ENCODE data around the gene AKAP1. TPM values are rescaled to one million over a fixed set of nuclear protein-coding genes. Genes with fewer than 3 reads are reported as not detected.

AKAP1 gene
- total and polyA plus RNA-seq, 4 donors, result 31.3 to 58.5 (median 39.8) TPM

- TF ChIP-seq HNF4A (conservative IDR thresholded peaks at IDR 0.05), result no peak
- no peak for TF ChIP-seq REST (IDR thresholded peaks at IDR 0.05)
- TF ChIP-seq CTCF (IDR thresholded peaks at IDR 0.05; ENCODE audit: low read depth, low read length, missing input control), result no peak
- TF ChIP-seq TAF1 (conservative IDR thresholded peaks at IDR 0.05), result no peak
- TF ChIP-seq RXRA (IDR thresholded peaks at IDR 0.05), result no peak
- TF ChIP-seq YY1 (IDR thresholded peaks at IDR 0.05), result no peak
- TF ChIP-seq GABPA (IDR thresholded peaks at IDR 0.05 in 1 of 2, conservative IDR thresholded peaks at IDR 0.05 in 1 of 2), result no peak
- TF ChIP-seq HNF4G (IDR thresholded peaks at IDR 0.05), result no peak
- no peak for TF ChIP-seq RAD21 (IDR thresholded peaks at IDR 0.05)
- TF ChIP-seq JUND (IDR thresholded peaks at IDR 0.05), result no peak
- TF ChIP-seq SP1 (IDR thresholded peaks at IDR 0.05), result no peak
- TF ChIP-seq NR2F2 (IDR thresholded peaks at IDR 0.05), result no peak
- no peak for TF ChIP-seq EGR1 (IDR thresholded peaks at IDR 0.05; ENCODE audit: low read depth in 2 of 2)
- no peak for TF ChIP-seq FOXA2 (IDR thresholded peaks at IDR 0.05)
- TF ChIP-seq FOXA1 (IDR thresholded peaks at IDR 0.05), result no peak
- no peak for TF ChIP-seq ATF3 (IDR thresholded peaks at IDR 0.05)
- H3K4me3 ChIP-seq (ENCODE audit: low read depth in 1 of 3, low read length in 3 of 3), result no peak overlapping the region
- no peak overlapping the region for H3K27ac ChIP-seq (ENCODE audit: low read depth in 1 of 2, low read length in 2 of 2)
- no peaks in the 10 kb centered on the region for H3K9me3 ChIP-seq (ENCODE audit: control insufficient read depth in 4 of 4, low read length in 3 of 4)
- H3K36me3 ChIP-seq (ENCODE audit: control insufficient read depth in 4 of 4, insufficient read depth in 3 of 4, low read depth in 1 of 4, low read length in 3 of 4), result no peaks in the 10 kb centered on the region
- peaks cover 24 to 77% (median 65%) of the 10 kb centered on the region in 4 donors for H3K4me1 ChIP-seq (ENCODE audit: control insufficient read depth in 4 of 4, insufficient read depth in 4 of 4, low read length in 3 of 4)
- H3K27me3 ChIP-seq (ENCODE audit: control insufficient read depth in 4 of 4, insufficient read depth in 4 of 4, low read length in 3 of 4), result no peaks in the 10 kb centered on the region
- WGBS, result 93% methylated on average over 1 of the region's 1 CpG
- no peak for DNase-seq (ENCODE audit: low spot score)
- H3K9ac ChIP-seq (ENCODE audit: low read depth in 1 of 2, low read length in 2 of 2), result no peak overlapping the region
Observed at GRCh38 chr17:57088298-57088697, 3.3 kb downstream of the AKAP1 start.

- H3K9me3 ChIP-seq (ENCODE audit: control insufficient read depth in 4 of 4, low read length in 3 of 4), result no peaks in the 10 kb centered on the region
- no peak overlapping the region for H3K4me3 ChIP-seq (ENCODE audit: low read depth in 1 of 3, low read length in 3 of 3)
- no peaks in the 10 kb centered on the region for H3K36me3 ChIP-seq (ENCODE audit: control insufficient read depth in 4 of 4, insufficient read depth in 3 of 4, low read depth in 1 of 4, low read length in 3 of 4)
- H3K9ac ChIP-seq (ENCODE audit: low read depth in 1 of 2, low read length in 2 of 2), result no peak overlapping the region
- peaks cover 24 to 75% (median 62%) of the 10 kb centered on the region in 4 donors for H3K4me1 ChIP-seq (ENCODE audit: control insufficient read depth in 4 of 4, insufficient read depth in 4 of 4, low read length in 3 of 4)
- WGBS, result 72% methylated on average over 6 of the region's 6 CpGs
- no peak overlapping the region for H3K27ac ChIP-seq (ENCODE audit: low read depth in 1 of 2, low read length in 2 of 2)
- H3K27me3 ChIP-seq (ENCODE audit: control insufficient read depth in 4 of 4, insufficient read depth in 4 of 4, low read length in 3 of 4), result no peaks in the 10 kb centered on the region
- DNase-seq (ENCODE audit: low spot score), result no peak
- TF ChIP-seq ZBTB33 (IDR thresholded peaks at IDR 0.05) (no peak), RAD21 (IDR thresholded peaks at IDR 0.05) (no peak), REST (IDR thresholded peaks at IDR 0.05) (no peak), RXRA (IDR thresholded peaks at IDR 0.05) (no peak), FOXA2 (IDR thresholded peaks at IDR 0.05) (no peak), YY1 (IDR thresholded peaks at IDR 0.05) (no peak), EGR1 (IDR thresholded peaks at IDR 0.05; ENCODE audit: low read depth in 2 of 2) (no peak), JUND (IDR thresholded peaks at IDR 0.05) (no peak), HNF4G (IDR thresholded peaks at IDR 0.05) (no peak), FOXA1 (IDR thresholded peaks at IDR 0.05) (no peak), CTCF (IDR thresholded peaks at IDR 0.05; ENCODE audit: low read depth, low read length, missing input control) (no peak), SP1 (IDR thresholded peaks at IDR 0.05) (no peak), MAX (IDR thresholded peaks at IDR 0.05) (no peak)
Observed at GRCh38 chr17:57089391-57089790, 4.3 kb downstream of the AKAP1 start.
